K562 (cell line): ENCODE results near the gene PDF. TPM values are rescaled to one million over a fixed set of nuclear protein-coding genes. Genes with fewer than 3 reads are reported as not detected.

ENCODE experiments used
- ATAC-seq: fragments of 200-7000 bp; cut with Tn5 transposase; 3 replicates; pipeline ENCODE4 v1.9.1; 2020; ENCODE audit warnings: moderate library complexity
- BruUV-seq: library from RNA; stranded (reverse); fragments of 400-500 nt; replicated peaks from 2 replicates; lab custom pipeline; 2021; lab: Mats Ljungman, UMichigan
- CTCF ChIA-PET: fragments of 300-600 bp; formaldehyde crosslinking; extraction: SDS; loops from one replicate; lab custom pipeline; 2021; ENCODE audit warnings: low intra/inter-chr PET ratio; lab: Yijun Ruan, JAX
- POLR2A ChIA-PET: fragments of 300-600, 350-650 bp; sonication (Branson Sonifier 250); formaldehyde crosslinking; extraction: SDS; loops from one replicate; lab custom pipeline; 2021; ENCODE audit warnings: antibody characterized with exemption, inconsistent platforms; lab: Yijun Ruan, JAX
- DNase-seq, 4 experiments: peaks; one replicate each; pipeline versions ENCODE4 v3.0.0 to v3.0.0-alpha.2; 2011 to 2018; ENCODE audit warnings: low spot score in 3 of 4, mixed read lengths in 3 of 4; ENCODE audit errors: extremely low read depth in 1 of 4
- FAIRE-seq: peaks from 2 replicates; lab custom pipeline; 2011; peaks lifted over from hg19 to GRCh38; lab: Jason Lieb, UNC
- H2AFZ ChIP-seq: 2 replicates; pipeline ENCODE4 v1.6.0; 2011; ENCODE audit warnings: low read depth, low read length, control low read depth, inconsistent platforms
- H3K27ac ChIP-seq: fragments of 200-600 bp; 3 replicates; pipeline ENCODE4 v1.8.0; 2011; ENCODE audit warnings: low read depth, mild to moderate bottlenecking, control low read depth, inconsistent platforms, low read length, moderate library complexity, mixed read lengths; ENCODE audit errors: extremely low read depth
- H3K27me3 ChIP-seq, 2 experiments: fragments of 300-600 bp in 1 of 2; 2 replicates in 1 of 2; 3 replicates in 1 of 2; pipeline versions ENCODE4 v1.6.0 to v1.8.0; 2011; ENCODE audit warnings: inconsistent platforms in 2 of 2, low read length in 2 of 2, mild to moderate bottlenecking in 1 of 2, mixed read lengths in 1 of 2, moderate library complexity in 1 of 2; ENCODE audit not compliant: control insufficient read depth in 2 of 2, insufficient read depth in 2 of 2
- H3K36me3 ChIP-seq: fragments of 300-600 bp; 3 replicates; pipeline ENCODE4 v1.8.0; 2011; ENCODE audit warnings: mild to moderate bottlenecking, low read length, inconsistent platforms; ENCODE audit not compliant: control insufficient read depth, insufficient read depth
- H3K4me1 ChIP-seq, 2 experiments: fragments of 200-600 bp in 1 of 2; replicated peaks in 1 of 2; 2 replicates in 1 of 2; 3 replicates in 1 of 2; pipeline versions ENCODE4 v1.5.1 to v1.8.0; 2011; ENCODE audit warnings: inconsistent platforms in 2 of 2, low read length in 2 of 2, mild to moderate bottlenecking in 1 of 2, mixed read lengths in 1 of 2, moderate library complexity in 1 of 2; ENCODE audit not compliant: control insufficient read depth in 2 of 2, insufficient read depth in 2 of 2
- H3K4me2 ChIP-seq: 2 replicates; pipeline ENCODE4 v1.6.1; 2011; ENCODE audit warnings: low read length, control low read depth, inconsistent platforms, mixed read lengths; ENCODE audit not compliant: insufficient read depth
- H3K4me3 ChIP-seq: fragments of 200-600 bp; sonication (generic), shearing (Covaris generic); 2 replicates; pipeline ENCODE4 v1.5.1; 2016; ENCODE audit warnings: control low read depth, inconsistent platforms
- H3K79me2 ChIP-seq: fragments of 200-600 bp; 3 replicates; pipeline ENCODE4 v1.8.0; 2011; ENCODE audit warnings: low read length, inconsistent platforms; ENCODE audit not compliant: control insufficient read depth, insufficient read depth
- H3K9ac ChIP-seq, 2 experiments: 2 replicates each; pipeline versions ENCODE4 v1.6.0 to v1.6.1; 2011; ENCODE audit warnings: low read depth in 2 of 2, low read length in 2 of 2, control low read depth in 1 of 2, inconsistent platforms in 1 of 2, mild to moderate bottlenecking in 1 of 2, mixed read lengths in 1 of 2; ENCODE audit not compliant: insufficient read depth in 1 of 2
- H3K9me1 ChIP-seq: one replicate; pipeline ENCODE4 v1.6.0; 2011; ENCODE audit warnings: inconsistent platforms, mild to moderate bottlenecking, low read length, moderate library complexity; ENCODE audit not compliant: control insufficient read depth, insufficient read depth
- H3K9me3 ChIP-seq: replicated peaks from 2 replicates; pipeline ENCODE4 v1.5.1; 2011; ENCODE audit warnings: low read depth, low read length, inconsistent platforms; ENCODE audit not compliant: control insufficient read depth, insufficient read depth
- H4K20me1 ChIP-seq: replicated peaks from 2 replicates; pipeline ENCODE4 v1.6.1; 2011; ENCODE audit warnings: low read length, inconsistent platforms, mixed read lengths; ENCODE audit not compliant: control insufficient read depth, insufficient read depth
- PBX2 ChIP-seq, 2 experiments: IDR thresholded peaks in 1 of 2; conservative IDR thresholded peaks in 1 of 2; 2 replicates each; pipeline ENCODE4 v1.6.1; 2016; ENCODE audit warnings: low read depth in 2 of 2, mild to moderate bottlenecking in 1 of 2, missing compliant biosample characterization in 1 of 2, missing genetic modification characterization in 1 of 2, moderate library complexity in 1 of 2
- ZNF583 ChIP-seq: fragments of 250-450 bp; sonication (Bioruptor Pico); IDR thresholded peaks from 2 replicates; pipeline ENCODE4 v1.4.0; 2020
- WGBS: fragments of 100-300 bp; shearing (Covaris generic); methylation state at CpG from one replicate; pipeline ENCODE4 v1.1.6; 2016; ENCODE audit warnings: low coverage, mixed read lengths; ENCODE audit not compliant: insufficient coverage; ENCODE audit errors: missing lambda C conversion rate; 5-methylcytosine and 5-hydroxymethylcytosine counted together
- in situ Hi-C: fragments of 300-500 bp; cut with MboI; formaldehyde crosslinking; loops from 4 replicates; pipeline ENCODE4 v1.15.0; 2018; ENCODE audit warnings: inconsistent platforms, mixed read lengths
- intact Hi-C: fragments of 100-400 bp; cut with micrococcal nuclease; formaldehyde crosslinking; loops from 2 replicates; pipeline ENCODE4 v1.14.2; 2022
- polyA plus RNA-seq, 8 experiments: library from polyadenylated mRNA; depleted of rRNA in 4 of 8; stranded (reverse) in 5 of 8; unstranded in 3 of 8; fragments of >200 nt; fragmentation: Nextera tagmentation in 2 of 8; fragmentation: Illumina TruSeq in 1 of 8; extraction: Ambion mirVana in 2 of 8; extraction: Trizol in 1 of 8; gene quantifications; 2 replicates each; pipeline versions ENCODE4 v1.2.1 to v1.2.3, GENCODE V29; 2011 to 2014; ENCODE audit warnings: inconsistent platforms in 1 of 8, missing spikeins in 1 of 8
- total RNA-seq, 7 experiments: library from RNA; depleted of rRNA in 6 of 7; stranded (reverse); fragments of >200 nt in 6 of 7; fragmentation: Illumina TruSeq in 2 of 7; extraction: Trizol in 2 of 7; gene quantifications; 2 replicates each; pipeline versions ENCODE4 v1.2.1 to v1.2.3, GENCODE V29; 2011 to 2021; ENCODE audit warnings: low replicate concordance in 1 of 7

Gene PDF
- total and polyA plus RNA-seq, 9 of the 15 experiments (the other 6 are each of a cell fraction or from before 2014, with no cell fraction given) = 0.15 to 72.4 (median 5.6) TPM

- FAIRE-seq = no peak
- intact Hi-C loops = loop anchor here (10.0 kb wide), 2 partner anchors 380 to 760 kb away; no protein-coding TSS in a partner anchor
- Histone ChIP-seq H3K79me2 (no peaks in the 10 kb centered on the region), H3K36me3 (peaks cover 14% of the 10 kb centered on the region; the same call in 1 of the 3 replicates), H3K9me1 (no peaks in the 10 kb centered on the region), H3K27me3 (no peaks in the 10 kb centered on the region), H3K4me3 (no peak overlapping the region), H3K9me3 (no peaks in the 10 kb centered on the region), H2AFZ (no peak overlapping the region), H3K4me2 (no peak overlapping the region), H3K9ac (no peak overlapping the region), H3K4me1 (0 out of 5 replicates have a peak, but pooled peaks cover 0 to 4% of the 10 kb centered on the region in 2 experiments), H4K20me1 (no peaks in the 10 kb centered on the region), H3K27ac (no peak overlapping the region)
- no TSS peak for BruUV-seq
- no peak for ATAC-seq
- ChIA-PET CTCF (interaction anchor here (0.7 kb wide), 1 partner anchor 438 kb away, joined by 3 read pairs; no protein-coding TSS in a partner anchor), POLR2A (interaction anchor here (0.6 to 1.7 kb wide), 7 partner anchors 9 to 95 kb away, joined by 3 to 8 read pairs (median 3); no protein-coding TSS in a partner anchor)
- 72% methylated on average over 4 of the region's 4 CpGs for WGBS
- in situ Hi-C loops = loop anchor here (5.0 kb wide), 1 partner anchor 133 kb away; no protein-coding TSS in a partner anchor
- no peak for DNase-seq
- no peak for TF ChIP-seq ZNF583 (CRISPR knock-in tag)
- no peak for TF ChIP-seq PBX2 (CRISPR knock-in tag; IDR thresholded peaks at IDR 0.05; ENCODE audit: low read depth)
- TF ChIP-seq PBX2 (tag; conservative IDR thresholded peaks at IDR 0.05; ENCODE audit: low read depth) = peak; percentile 45; the same call in 1 of the 2 replicates
Observed at GRCh38 chr16:69285240-69285639, 45.1 kb downstream of the PDF start.
